IMR-90 (cell line): ENCODE results near the gene PIGZ. TPM values are rescaled to one million over a fixed set of nuclear protein-coding genes. Genes with fewer than 3 reads are reported as not detected.

ENCODE experiments used
- ATAC-seq: fragments of 200-7000 bp; cut with Tn5 transposase; 2 replicates; pipeline ENCODE4 v1.9.1; 2020; ENCODE audit warnings: low read depth, mild to moderate bottlenecking, moderate library complexity
- BruUV-seq: library from RNA; stranded (reverse); fragments of 400-500 nt; replicated peaks from 2 replicates; lab custom pipeline; 2021; lab: Mats Ljungman, UMichigan
- CTCF ChIA-PET: fragments of 300-600 bp; formaldehyde crosslinking; extraction: SDS; loops from one replicate; lab custom pipeline; 2021; ENCODE audit warnings: antibody characterized with exemption; lab: Yijun Ruan, JAX
- POLR2A ChIA-PET: fragments of 300-600 bp; sonication (Branson Sonifier 250); formaldehyde crosslinking; loops from one replicate; lab custom pipeline; 2022; ENCODE audit warnings: antibody characterized with exemption; ENCODE audit not compliant: unreplicated experiment; lab: Charles Lee
- DNase-seq: peaks from one replicate; pipeline ENCODE4 v3.0.0; 2013
- H2AFZ ChIP-seq: replicated peaks from 2 replicates; pipeline ENCODE3; 2013; ENCODE audit warnings: low read length, mild to moderate bottlenecking; ENCODE audit not compliant: poor library complexity
- H2AK5ac ChIP-seq: 2 replicates; pipeline ENCODE4 v1.6.1; 2013; ENCODE audit warnings: low read depth, low read length, inconsistent platforms
- H2AK9ac ChIP-seq: replicated peaks from 2 replicates; pipeline ENCODE3; 2013; ENCODE audit warnings: mild to moderate bottlenecking, low read depth, low read length, moderate library complexity; ENCODE audit not compliant: poor library complexity
- H2BK120ac ChIP-seq: 2 replicates; pipeline ENCODE4 v1.6.1; 2013; ENCODE audit warnings: low read depth, low read length, inconsistent platforms
- H2BK15ac ChIP-seq: 3 replicates; pipeline ENCODE4 v1.6.1; 2013; ENCODE audit warnings: low read depth, low read length, inconsistent platforms
- H2BK20ac ChIP-seq: 2 replicates; pipeline ENCODE4 v1.6.1; 2013; ENCODE audit warnings: low read depth, mild to moderate bottlenecking, inconsistent platforms, low read length, moderate library complexity
- H2BK5ac ChIP-seq: 2 replicates; pipeline ENCODE4 v1.6.1; 2013; ENCODE audit warnings: mild to moderate bottlenecking, low read depth, low read length, inconsistent platforms; ENCODE audit not compliant: poor library complexity, severe bottlenecking
- H3K14ac ChIP-seq: replicated peaks from 2 replicates; pipeline ENCODE4 v1.6.1; 2013; ENCODE audit warnings: low read depth, low read length, inconsistent platforms
- H3K18ac ChIP-seq: 2 replicates; pipeline ENCODE4 v1.6.1; 2013; ENCODE audit warnings: low read depth, low read length, control low read depth
- H3K23ac ChIP-seq: 2 replicates; pipeline ENCODE4 v1.6.1; 2013; ENCODE audit warnings: low read depth, low read length, inconsistent platforms
- H3K27ac ChIP-seq: 2 replicates; pipeline ENCODE4 v1.5.1; 2013; ENCODE audit warnings: mild to moderate bottlenecking, control low read depth, low read length; ENCODE audit not compliant: insufficient read depth
- H3K27me3 ChIP-seq: 2 replicates; pipeline ENCODE4 v1.6.1; 2013; ENCODE audit warnings: low read length; ENCODE audit not compliant: control insufficient read depth, insufficient read depth
- H3K36me3 ChIP-seq: 2 replicates; pipeline ENCODE4 v1.6.1; 2013; ENCODE audit warnings: low read length, mixed read lengths; ENCODE audit not compliant: control insufficient read depth, insufficient read depth
- H3K4ac ChIP-seq: 2 replicates; pipeline ENCODE4 v1.6.1; 2013; ENCODE audit warnings: low read depth, low read length, inconsistent platforms
- H3K4me1 ChIP-seq: 2 replicates; pipeline ENCODE4 v1.6.1; 2013; ENCODE audit warnings: low read length, mixed read lengths; ENCODE audit not compliant: control insufficient read depth, insufficient read depth
- H3K4me2 ChIP-seq: 2 replicates; pipeline ENCODE4 v1.6.1; 2013; ENCODE audit warnings: low read depth, mild to moderate bottlenecking, control low read depth, low read length, moderate library complexity
- H3K4me3 ChIP-seq: 2 replicates; pipeline ENCODE4 v1.5.1; 2013; ENCODE audit warnings: low read depth, mild to moderate bottlenecking, control low read depth, low read length, moderate library complexity; ENCODE audit not compliant: insufficient read depth
- H3K56ac ChIP-seq: 2 replicates; pipeline ENCODE4 v1.6.1; 2013; ENCODE audit warnings: low read length, inconsistent platforms; ENCODE audit not compliant: insufficient read depth; ENCODE audit errors: extremely low read depth
- H3K79me1 ChIP-seq, 2 experiments: 2 replicates each; pipeline ENCODE4 v1.6.1; 2013; ENCODE audit warnings: low read length in 2 of 2, inconsistent platforms in 1 of 2, low read depth in 1 of 2
- H3K9ac ChIP-seq: 2 replicates; pipeline ENCODE4 v1.6.1; 2013; ENCODE audit warnings: low read depth, low read length, control low read depth
- H3K9me1 ChIP-seq: 2 replicates; pipeline ENCODE4 v1.6.1; 2013; ENCODE audit warnings: low read length, inconsistent platforms; ENCODE audit not compliant: insufficient read depth
- H3K9me3 ChIP-seq: 2 replicates; pipeline ENCODE4 v1.6.1; 2013; ENCODE audit warnings: low read length; ENCODE audit not compliant: control insufficient read depth, insufficient read depth
- H4K20me1 ChIP-seq: 2 replicates; pipeline ENCODE4 v1.6.1; 2013; ENCODE audit warnings: low read length, inconsistent platforms; ENCODE audit not compliant: insufficient read depth
- H4K5ac ChIP-seq: 2 replicates; pipeline ENCODE4 v1.6.1; 2013; ENCODE audit warnings: mild to moderate bottlenecking, low read depth, low read length, control low read depth
- H4K8ac ChIP-seq, 2 experiments: 2 replicates each; pipeline ENCODE4 v1.6.1; 2013; ENCODE audit warnings: low read depth in 2 of 2, low read length in 2 of 2, control low read depth in 1 of 2, inconsistent platforms in 1 of 2
- H4K91ac ChIP-seq: 2 replicates; pipeline ENCODE4 v1.6.1; 2013; ENCODE audit warnings: low read depth, low read length, inconsistent platforms; ENCODE audit not compliant: insufficient read depth
- BHLHE40 ChIP-seq: fragments of 150-350 bp; IDR thresholded peaks from 2 replicates; pipeline ENCODE4 v1.6.1; 2016; ENCODE audit warnings: mild to moderate bottlenecking, low read depth, low read length
- CEBPB ChIP-seq: IDR thresholded peaks from 2 replicates; pipeline ENCODE4 v1.6.1; 2012; ENCODE audit warnings: low read depth, low read length, improper control_type of control experiment
- CHD1 ChIP-seq: IDR thresholded peaks from 2 replicates; pipeline ENCODE4 v1.6.1; 2012; ENCODE audit warnings: low read depth, low read length, improper control_type of control experiment
- CTCF ChIP-seq: conservative IDR thresholded peaks from 2 replicates; pipeline ENCODE4 v1.5.1; 2012; ENCODE audit warnings: mild to moderate bottlenecking, low read depth, low read length, improper control_type of control experiment
- FOS ChIP-seq: fragments of 150-350 bp; IDR thresholded peaks from 2 replicates; pipeline ENCODE4 v1.6.1; 2016; ENCODE audit warnings: low read depth, low read length
- MAFK ChIP-seq: IDR thresholded peaks from 2 replicates; pipeline ENCODE4 v1.6.1; 2012; ENCODE audit warnings: low read depth, low read length, improper control_type of control experiment
- MAZ ChIP-seq: IDR thresholded peaks from 2 replicates; pipeline ENCODE4 v1.6.1; 2012; ENCODE audit warnings: low read depth, mild to moderate bottlenecking, low read length, improper control_type of control experiment, moderate library complexity, borderline replicate concordance
- MXI1 ChIP-seq: IDR thresholded peaks from 2 replicates; pipeline ENCODE4 v1.6.1; 2012; ENCODE audit warnings: low read depth, mild to moderate bottlenecking, low read length, moderate library complexity, borderline replicate concordance
- NFE2L2 ChIP-seq: fragments of 150-350 bp; IDR thresholded peaks from 2 replicates; pipeline ENCODE4 v1.6.1; 2016; ENCODE audit warnings: low read depth, mild to moderate bottlenecking, low read length
- POLR2A ChIP-seq: IDR thresholded peaks from 2 replicates; pipeline ENCODE4 v1.6.1; 2012; ENCODE audit warnings: mild to moderate bottlenecking, low read depth, low read length
- RAD21 ChIP-seq: IDR thresholded peaks from 2 replicates; pipeline ENCODE4 v1.6.1; 2012; ENCODE audit warnings: low read length, improper control_type of control experiment
- RCOR1 ChIP-seq: IDR thresholded peaks from 2 replicates; pipeline ENCODE4 v1.6.1; 2012; ENCODE audit warnings: mild to moderate bottlenecking, low read length, improper control_type of control experiment; ENCODE audit not compliant: insufficient replicate concordance
- RFX5 ChIP-seq: IDR thresholded peaks from 2 replicates; pipeline ENCODE4 v1.8.0; 2012; ENCODE audit warnings: low read depth, mild to moderate bottlenecking, low read length, moderate library complexity
- SMC3 ChIP-seq: fragments of 150-350 bp; IDR thresholded peaks from 2 replicates; pipeline ENCODE4 v1.6.1; 2016; ENCODE audit warnings: low read depth, mild to moderate bottlenecking, antibody characterized with exemption, low read length, moderate library complexity
- USF2 ChIP-seq: fragments of 150-350 bp; IDR thresholded peaks from 2 replicates; pipeline ENCODE4 v1.6.1; 2017; ENCODE audit warnings: mild to moderate bottlenecking, antibody characterized with exemption, low read length, low read depth
- WGBS, 2 experiments: methylation state at CpG; one replicate each; pipeline versions ENCODE4 v1.1.5 to v1.1.7; 2013; ENCODE audit warnings: missing lambda C conversion rate in 2 of 2; ENCODE audit not compliant: insufficient read length in 1 of 2; ENCODE audit errors: extremely low coverage in 2 of 2; 5-methylcytosine and 5-hydroxymethylcytosine counted together
- dilution Hi-C: fragments of 300-500 bp; cut with HindIII; formaldehyde crosslinking; loops from one replicate; pipeline ENCODE4 v1.14.3; 2018; ENCODE audit warnings: low sequenced_read_pairs; ENCODE audit not compliant: unreplicated experiment
- in situ Hi-C: fragments of 300-500 bp; cut with MboI; formaldehyde crosslinking; loops from 3 replicates; pipeline ENCODE4 v1.14.3; 2019; ENCODE audit warnings: low sequenced_read_pairs, inconsistent platforms, mixed read lengths
- intact Hi-C: fragments of 100-400 bp; cut with micrococcal nuclease; formaldehyde crosslinking; loops from 2 replicates; pipeline ENCODE4 v1.10.0; 2022
- polyA plus RNA-seq, 3 experiments: library from polyadenylated mRNA; depleted of rRNA; stranded (reverse); fragments of >200 nt; gene quantifications; 2 replicates each; pipeline ENCODE4 v1.2.3, GENCODE V29; 2012; ENCODE audit warnings: low replicate concordance in 1 of 3
- total RNA-seq: library from RNA; depleted of rRNA; stranded (reverse); fragments of >200 nt; gene quantifications from 2 replicates; pipeline ENCODE4 v1.2.3, GENCODE V29; 2012
- TF ChIP-seq, protein P1 (sequence below): fragments of 150-350 bp; IDR thresholded peaks from 2 replicates; pipeline ENCODE4 v1.6.1; 2016; ENCODE audit warnings: low read depth, mild to moderate bottlenecking, low read length, moderate library complexity, borderline replicate concordance

The PIGZ gene
- total and polyA plus RNA-seq, 2 of the 4 experiments (the other 2 are of a cell fraction): 0.18 to 0.86 TPM

DNA sequence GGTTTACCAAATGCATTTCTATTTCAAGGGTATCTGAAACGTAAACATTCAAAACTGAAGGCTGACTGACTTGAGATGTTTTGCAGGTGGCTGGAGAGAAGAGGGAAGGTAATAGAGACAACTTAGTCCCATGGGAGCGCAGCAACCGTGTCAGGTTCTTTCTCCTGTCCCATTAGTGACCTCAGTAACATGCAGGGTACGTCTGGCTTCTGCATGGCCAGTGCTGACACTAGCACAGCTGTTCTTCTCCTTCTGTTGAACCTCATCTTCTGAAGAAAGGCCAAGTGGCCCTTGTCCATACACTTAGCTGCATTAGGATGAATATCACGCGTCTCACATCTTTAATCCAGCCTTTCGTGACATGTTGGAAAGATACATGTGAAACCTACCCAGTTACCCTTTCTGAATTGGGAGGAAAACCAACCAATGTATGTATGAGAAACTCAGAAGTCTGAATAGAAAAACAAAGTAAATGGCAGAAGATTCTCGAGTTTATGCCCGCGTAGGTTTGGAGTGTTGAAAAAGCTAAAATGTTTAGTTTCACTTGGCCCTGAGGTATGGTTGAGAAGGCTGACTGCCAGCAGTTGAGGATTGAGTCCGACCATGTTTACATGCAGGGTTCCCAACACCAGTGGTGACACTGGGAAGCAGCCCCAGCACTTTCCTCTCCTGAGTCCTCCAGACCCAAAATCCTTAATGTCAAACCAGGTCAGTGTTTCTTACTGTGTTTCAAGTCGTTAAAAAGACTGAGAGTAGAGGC, 36.6 kb downstream of the PIGZ start:
- Histone ChIP-seq H4K91ac (no peak overlapping the region), H2BK5ac (no peak overlapping the region), H4K8ac (no peak overlapping the region), H3K18ac (no peak overlapping the region), H3K27ac (no peak overlapping the region), H3K9me3 (no peaks in the 10 kb centered on the region), H3K14ac (no peak overlapping the region), H3K9ac (no peak overlapping the region), H2BK15ac (no peak overlapping the region), H2AFZ (no peak overlapping the region), H2AK9ac (no peak overlapping the region), H2BK120ac (no peak overlapping the region), H3K79me1 (peaks cover 10 to 11% of the 10 kb centered on the region in 2 experiments), H3K4ac (no peak overlapping the region), H3K4me2 (no peak overlapping the region), H4K5ac (no peak overlapping the region), H2BK20ac (no peak overlapping the region), H3K4me3 (no peak overlapping the region), H3K4me1 (no peaks in the 10 kb centered on the region), H3K23ac (no peak overlapping the region), H3K36me3 (peaks cover 42% of the 10 kb centered on the region), H3K9me1 (no peaks in the 10 kb centered on the region; the same call in 1 of the 2 replicates), H3K56ac (no peak overlapping the region), H2AK5ac (no peak overlapping the region), H4K20me1 (no peaks in the 10 kb centered on the region), H3K27me3 (no peaks in the 10 kb centered on the region)
- ChIA-PET POLR2A (no interaction called here), CTCF (no interaction called here)
- BruUV-seq: no TSS peak
- 86% methylated on average over 3 of the region's 12 CpGs; no CpG with 5 or more reads in 1 of the 2 experiments for WGBS, 2 experiments
- intact Hi-C loops: no loop called here
- dilution Hi-C loops: no loop called here
- ATAC-seq (no peak), DNase-seq (no peak)
- TF ChIP-seq RFX5 (no peak), BHLHE40 (no peak), POLR2A (no peak), CTCF (no peak), MAZ (no peak), CHD1 (no peak), FOS (no peak), SMC3 (no peak), CEBPB (no peak), RCOR1 (no peak), RAD21 (no peak), MXI1 (no peak), NFE2L2 (no peak), USF2 (no peak), MAFK (no peak)
- TF ChIP-seq, protein P1, sequence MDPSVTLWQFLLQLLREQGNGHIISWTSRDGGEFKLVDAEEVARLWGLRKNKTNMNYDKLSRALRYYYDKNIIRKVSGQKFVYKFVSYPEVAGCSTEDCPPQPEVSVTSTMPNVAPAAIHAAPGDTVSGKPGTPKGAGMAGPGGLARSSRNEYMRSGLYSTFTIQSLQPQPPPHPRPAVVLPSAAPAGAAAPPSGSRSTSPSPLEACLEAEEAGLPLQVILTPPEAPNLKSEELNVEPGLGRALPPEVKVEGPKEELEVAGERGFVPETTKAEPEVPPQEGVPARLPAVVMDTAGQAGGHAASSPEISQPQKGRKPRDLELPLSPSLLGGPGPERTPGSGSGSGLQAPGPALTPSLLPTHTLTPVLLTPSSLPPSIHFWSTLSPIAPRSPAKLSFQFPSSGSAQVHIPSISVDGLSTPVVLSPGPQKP: no peak
- in situ Hi-C loops: no loop called here
